C4-2B (cell line): ENCODE data around the gene COX11.

Experiments used
- ZFX ChIP-seq: fragments of 450-650 bp; IDR thresholded peaks from 2 replicates; pipeline ENCODE4 v1.6.1; 2017
- TF ChIP-seq, protein P1 (sequence below): fragments of 450-650 bp; conservative IDR thresholded peaks from 2 replicates; pipeline ENCODE4 v1.5.1; 2017; ENCODE audit warnings: mild to moderate bottlenecking

- TF ChIP-seq, protein P1, sequence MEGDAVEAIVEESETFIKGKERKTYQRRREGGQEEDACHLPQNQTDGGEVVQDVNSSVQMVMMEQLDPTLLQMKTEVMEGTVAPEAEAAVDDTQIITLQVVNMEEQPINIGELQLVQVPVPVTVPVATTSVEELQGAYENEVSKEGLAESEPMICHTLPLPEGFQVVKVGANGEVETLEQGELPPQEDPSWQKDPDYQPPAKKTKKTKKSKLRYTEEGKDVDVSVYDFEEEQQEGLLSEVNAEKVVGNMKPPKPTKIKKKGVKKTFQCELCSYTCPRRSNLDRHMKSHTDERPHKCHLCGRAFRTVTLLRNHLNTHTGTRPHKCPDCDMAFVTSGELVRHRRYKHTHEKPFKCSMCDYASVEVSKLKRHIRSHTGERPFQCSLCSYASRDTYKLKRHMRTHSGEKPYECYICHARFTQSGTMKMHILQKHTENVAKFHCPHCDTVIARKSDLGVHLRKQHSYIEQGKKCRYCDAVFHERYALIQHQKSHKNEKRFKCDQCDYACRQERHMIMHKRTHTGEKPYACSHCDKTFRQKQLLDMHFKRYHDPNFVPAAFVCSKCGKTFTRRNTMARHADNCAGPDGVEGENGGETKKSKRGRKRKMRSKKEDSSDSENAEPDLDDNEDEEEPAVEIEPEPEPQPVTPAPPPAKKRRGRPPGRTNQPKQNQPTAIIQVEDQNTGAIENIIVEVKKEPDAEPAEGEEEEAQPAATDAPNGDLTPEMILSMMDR = no peak
- TF ChIP-seq ZFX = no peak
Measured at GRCh38 chr17:54927525-54927924, 40.9 kb downstream of the COX11 start.
